HepG2 (cell line): ENCODE data around the gene KCTD6. TPM values are rescaled to one million over a fixed set of nuclear protein-coding genes. Genes with fewer than 3 reads are reported as not detected.

ENCODE experiments used
- HNF4A ChIP-seq: sonication (generic); formaldehyde crosslinking; IDR thresholded peaks from 2 replicates; pipeline ENCODE4 v1.4.0; 2020; ENCODE audit warnings: missing genetic modification reagents
- HOXA7 ChIP-seq: sonication (generic); formaldehyde crosslinking; IDR thresholded peaks from 2 replicates; pipeline ENCODE4 v1.8.1; 2022; ENCODE audit warnings: mild to moderate bottlenecking, missing genetic modification reagents, moderate library complexity
- IRF2 ChIP-seq: IDR thresholded peaks from 2 replicates; pipeline ENCODE4 v1.6.1; 2018; ENCODE audit warnings: missing genetic modification reagents, missing compliant biosample characterization
- KLF13 ChIP-seq: sonication (generic); formaldehyde crosslinking; IDR thresholded peaks from 2 replicates; pipeline ENCODE4 v1.4.0; 2020; ENCODE audit warnings: mild to moderate bottlenecking, missing genetic modification reagents
- PAXIP1 ChIP-seq: sonication (generic); formaldehyde crosslinking; conservative IDR thresholded peaks from 2 replicates; pipeline ENCODE4 v1.4.0; 2020; ENCODE audit warnings: mild to moderate bottlenecking, missing genetic modification reagents, moderate library complexity
- ZC3H13 ChIP-seq: sonication (generic); formaldehyde crosslinking; IDR thresholded peaks from 2 replicates; pipeline ENCODE4 v1.8.1; 2023; ENCODE audit warnings: mild to moderate bottlenecking, missing genetic modification reagents, moderate library complexity
- ZHX2 ChIP-seq, 2 experiments: sonication (generic) in 1 of 2; formaldehyde crosslinking in 1 of 2; IDR thresholded peaks; 2 replicates each; pipeline versions ENCODE4 v1.6.1 to v1.9.0; 2014 to 2022; ENCODE audit warnings: antibody characterized with exemption in 1 of 2, borderline replicate concordance in 1 of 2, inconsistent platforms in 1 of 2, low read depth in 1 of 2, missing genetic modification reagents in 1 of 2
- ZNF121 ChIP-seq: sonication (generic); formaldehyde crosslinking; IDR thresholded peaks from 2 replicates; pipeline ENCODE4 v1.5.0; 2020; ENCODE audit warnings: mild to moderate bottlenecking, missing genetic modification reagents
- ZNF136 ChIP-seq: sonication (generic); formaldehyde crosslinking; IDR thresholded peaks from 2 replicates; pipeline ENCODE4 v1.8.1; 2022; ENCODE audit warnings: low read depth, mild to moderate bottlenecking, moderate library complexity, missing genetic modification reagents
- ZNF350 ChIP-seq: sonication (generic); formaldehyde crosslinking; IDR thresholded peaks from 2 replicates; pipeline ENCODE4 v1.4.0; 2020; ENCODE audit warnings: mild to moderate bottlenecking, low read depth, missing genetic modification reagents, borderline replicate concordance
- ZNF354B ChIP-seq: sonication (generic); formaldehyde crosslinking; IDR thresholded peaks from 2 replicates; pipeline ENCODE4 v1.8.0; 2022; ENCODE audit warnings: mild to moderate bottlenecking, missing genetic modification reagents
- ZNF670 ChIP-seq: sonication (generic); formaldehyde crosslinking; IDR thresholded peaks from 2 replicates; pipeline ENCODE4 v1.8.0; 2022; ENCODE audit warnings: mild to moderate bottlenecking, missing genetic modification reagents, borderline replicate concordance
- ZNF792 ChIP-seq: IDR thresholded peaks from 2 replicates; pipeline ENCODE4 v1.6.1; 2016
- polyA plus RNA-seq, 8 experiments: library from polyadenylated mRNA; depleted of rRNA in 3 of 8; stranded (reverse) in 7 of 8; unstranded in 1 of 8; fragments of >200 nt; fragmentation: Illumina TruSeq in 4 of 8; extraction: Trizol in 4 of 8; gene quantifications; 2 replicates each; pipeline versions ENCODE4 v1.2.1 to v1.2.3, GENCODE V29; 2011 to 2016; ENCODE audit warnings: low read depth in 4 of 8, missing spikeins in 1 of 8, mixed read lengths in 1 of 8; ENCODE audit not compliant: insufficient read depth in 1 of 8
- total RNA-seq, 5 experiments: library from RNA; depleted of rRNA; stranded (reverse); fragments of >200 nt; fragmentation: Illumina TruSeq; extraction: Trizol; gene quantifications; 2 replicates each; pipeline ENCODE4 v1.2.3, GENCODE V29; 2016; ENCODE audit warnings: low read depth in 1 of 5

Gene KCTD6
- total and polyA plus RNA-seq, 2 of the 13 experiments (the other 11 are each of a cell fraction or from before 2014, with no cell fraction given): 13.4 to 14.2 TPM

- TF ChIP-seq ZHX2 (IDR thresholded peaks at IDR 0.05; ENCODE audit: low read depth) (no peak), ZHX2 (CRISPR knock-in tag; IDR thresholded peaks at IDR 0.05; ENCODE audit: borderline replicate concordance) (no peak), ZNF670 (no peak; the same call in 1 of the 2 replicates), IRF2 (0 out of 2 replicates have a peak, but pooled peaks have one; percentile 60), ZNF792 (CRISPR knock-in tag) (peak; percentile 91), ZNF136 (0 out of 2 replicates have a peak, but pooled peaks have one; percentile 24), ZC3H13 (CRISPR knock-in tag) (no peak), ZNF121 (no peak; the same call in 1 of the 2 replicates), KLF13 (no peak), ZNF354B (CRISPR knock-in tag) (no peak), PAXIP1 (peak; percentile 65), HOXA7 (CRISPR knock-in tag) (no peak), HNF4A (peak; percentile 44), ZNF350 (CRISPR knock-in tag) (peak; percentile 51; the same call in 1 of the 2 replicates)
Observed at GRCh38 chr3:58520403-58521335, 28.8 kb downstream of the KCTD6 start (continued).
